Measurements from ENCODE around the gene KLK13.

The KLK13 gene

GRCh38 chr19:51093101-51093500 lies 28.2 kb upstream of the KLK13 start:
- in situ Hi-C loops (cut with MboI; ENCODE audit: low sequenced_read_pairs) = no loop called here

- in situ Hi-C loops (cut with MboI; ENCODE audit: low sequenced_read_pairs) = no loop called here
Measured at GRCh38 chr19:51091895-51092873, 27.3 kb upstream of the KLK13 start.

GRCh38 chr19:51091126-51091525 lies 26.2 kb upstream of the KLK13 start:
- in situ Hi-C loops (cut with MboI; ENCODE audit: low sequenced_read_pairs) = no loop called here

- in situ Hi-C loops (cut with MboI; ENCODE audit: low sequenced_read_pairs) = no loop called here
Measured at GRCh38 chr19:51090471-51090870, 25.6 kb upstream of the KLK13 start.

- in situ Hi-C loops (cut with MboI; ENCODE audit: low sequenced_read_pairs) = no loop called here
Measured at GRCh38 chr19:51089786-51090185, 24.9 kb upstream of the KLK13 start.

- in situ Hi-C loops (cut with MboI; ENCODE audit: low sequenced_read_pairs) = no loop called here
Measured at GRCh38 chr19:51086153-51086850, 21.4 kb upstream of the KLK13 start.

GRCh38 chr19:51084505-51084904 lies 19.6 kb upstream of the KLK13 start:
- in situ Hi-C loops (cut with MboI; ENCODE audit: low sequenced_read_pairs) = no loop called here

- in situ Hi-C loops (cut with MboI; ENCODE audit: low sequenced_read_pairs) = no loop called here
Measured at GRCh38 chr19:51083783-51084182, 18.9 kb upstream of the KLK13 start.

- in situ Hi-C loops (cut with MboI; ENCODE audit: low sequenced_read_pairs) = no loop called here
Measured at GRCh38 chr19:51083181-51083580, 18.3 kb upstream of the KLK13 start.

- in situ Hi-C loops (cut with MboI; ENCODE audit: low sequenced_read_pairs) = no loop called here
Measured at GRCh38 chr19:51082611-51083010, 17.7 kb upstream of the KLK13 start, which contains the start of gene KLK14. Gene KLK14 (minus strand): TSS chr19:51082887. CDS start chr19:51082614, 273 bp downstream.

GRCh38 chr19:51081476-51081875 lies 16.6 kb upstream of the KLK13 start:
- in situ Hi-C loops (cut with MboI; ENCODE audit: low sequenced_read_pairs) = no loop called here

- in situ Hi-C loops (cut with MboI; ENCODE audit: low sequenced_read_pairs) = no loop called here
Measured at GRCh38 chr19:51079481-51080110, 14.7 kb upstream of the KLK13 start.

- in situ Hi-C loops (cut with MboI; ENCODE audit: low sequenced_read_pairs) = no loop called here
Measured at GRCh38 chr19:51078731-51079130, 13.8 kb upstream of the KLK13 start.

- in situ Hi-C loops (cut with MboI; ENCODE audit: low sequenced_read_pairs) = no loop called here
Measured at GRCh38 chr19:51078104-51078503, 13.2 kb upstream of the KLK13 start.

GRCh38 chr19:51076631-51077213 lies 11.8 kb upstream of the KLK13 start:
- in situ Hi-C loops (cut with MboI; ENCODE audit: low sequenced_read_pairs) = no loop called here

- in situ Hi-C loops (cut with MboI; ENCODE audit: low sequenced_read_pairs) = no loop called here
Measured at GRCh38 chr19:51075998-51076397, 11.1 kb upstream of the KLK13 start.

GRCh38 chr19:51071095-51071405 lies 6.2 kb upstream of the KLK13 start:
- in situ Hi-C loops (cut with MboI; ENCODE audit: low sequenced_read_pairs) = no loop called here

GRCh38 chr19:51070334-51071094 lies 5.6 kb upstream of the KLK13 start:
- in situ Hi-C loops (cut with MboI; ENCODE audit: low sequenced_read_pairs) = no loop called here

- in situ Hi-C loops (cut with MboI; ENCODE audit: low sequenced_read_pairs) = no loop called here
Measured at GRCh38 chr19:51066393-51067186, 1.7 kb upstream of the KLK13 start.

All from HL-60/S4 (cell line).